Endometrial microvascular endothelial cells (primary cell): ENCODE results near the gene INPP5K. TPM values are rescaled to one million over a fixed set of nuclear protein-coding genes. Genes with fewer than 3 reads are reported as not detected.
"Not testable (repeated sequence)": the region's sequence is repeated elsewhere in the genome, so short reads cannot be mapped to it uniquely, and the experiment has no call there.

Experiments
- in situ Hi-C: cut with HindIII; loops from 2 replicates; pipeline ENCODE4 v1.10.0; 2017; ENCODE audit warnings: low sequenced_read_pairs, low pct_unique_long_range_greater_than_20kb; ENCODE audit errors: inconsistent ontology term
- total RNA-seq: library from RNA; depleted of rRNA; stranded (reverse); fragments of >200 nt; gene quantifications from one replicate; pipeline ENCODE4 v1.2.3, GENCODE V29; 2015; ENCODE audit errors: inconsistent ontology term

The INPP5K gene
- total RNA-seq, 1 donor from 2014 or later = 71.6 TPM

GRCh38 chr17:1552932-1553331 lies 36.5 kb upstream of the INPP5K start:
- in situ Hi-C loops = no loop called here

GRCh38 chr17:1551741-1552140 lies 35.3 kb upstream of the INPP5K start:
- in situ Hi-C loops = no loop called here

- in situ Hi-C loops = no loop called here
Observed at GRCh38 chr17:1548032-1548431, 31.6 kb upstream of the INPP5K start.

GRCh38 chr17:1546292-1546922 lies 30.0 kb upstream of the INPP5K start:
- in situ Hi-C loops = no loop called here

- in situ Hi-C loops = no loop called here
Observed at GRCh38 chr17:1545618-1546017, 29.2 kb upstream of the INPP5K start.

GRCh38 chr17:1542316-1542715 lies 25.9 kb upstream of the INPP5K start:
- in situ Hi-C loops = no loop called here

- in situ Hi-C loops = no loop called here
Observed at GRCh38 chr17:1541367-1541904, 25.0 kb upstream of the INPP5K start.

- in situ Hi-C loops = no loop called here
Observed at GRCh38 chr17:1539811-1540210, 23.4 kb upstream of the INPP5K start.

GRCh38 chr17:1535737-1536136 lies 19.3 kb upstream of the INPP5K start:
- in situ Hi-C loops = no loop called here

- in situ Hi-C loops = no loop called here
Observed at GRCh38 chr17:1533661-1534325, 17.4 kb upstream of the INPP5K start.

GRCh38 chr17:1532836-1533602 lies 16.6 kb upstream of the INPP5K start:
- in situ Hi-C loops = no loop called here

GRCh38 chr17:1529863-1530262 lies 13.5 kb upstream of the INPP5K start:
- in situ Hi-C loops = no loop called here

- in situ Hi-C loops = not testable (repeated sequence)
Observed at GRCh38 chr17:1526876-1527275, 10.5 kb upstream of the INPP5K start.

- in situ Hi-C loops = no loop called here
Observed at GRCh38 chr17:1522626-1523025, 6.2 kb upstream of the INPP5K start.

GRCh38 chr17:1521086-1521640 lies 4.8 kb upstream of the INPP5K start:
- in situ Hi-C loops = no loop called here

- in situ Hi-C loops = no loop called here
Observed at GRCh38 chr17:1519678-1520077, 3.3 kb upstream of the INPP5K start.

- in situ Hi-C loops = no loop called here
Observed at GRCh38 chr17:1518410-1518809, 2.0 kb upstream of the INPP5K start.

GRCh38 chr17:1515640-1516387 lies 598 bp downstream of the INPP5K start:
- in situ Hi-C loops = no loop called here

- in situ Hi-C loops = no loop called here
Observed at GRCh38 chr17:1512351-1512750, 4.1 kb downstream of the INPP5K start.
